Measurements from ENCODE around the gene CDYL2. TPM values are rescaled to one million over a fixed set of nuclear protein-coding genes. Genes with fewer than 3 reads are reported as not detected.

CDYL2 gene
- total RNA-seq, 2 donors from 2014 or later = 9.9 to 12.8 TPM

DNA sequence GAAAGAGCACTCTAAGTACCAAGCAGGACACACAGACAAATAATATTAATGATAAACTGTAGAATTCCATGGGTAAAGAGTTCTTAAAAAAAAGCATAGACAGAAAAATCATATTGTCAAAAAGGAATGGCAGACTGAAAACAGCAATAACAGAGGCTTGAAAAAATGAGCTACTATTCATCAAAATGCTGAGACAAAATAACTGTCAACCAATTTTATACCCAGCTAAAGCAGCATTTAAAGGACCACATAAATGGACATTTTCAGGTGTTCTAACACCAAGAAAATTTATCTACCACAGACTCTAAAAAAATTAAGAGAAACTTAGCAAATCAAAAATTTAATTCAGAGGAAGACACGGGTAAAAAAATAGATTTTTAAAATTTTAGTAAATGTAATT is 144.5 kb downstream of the CDYL2 start:
- no peaks in the 10 kb centered on the region for H3K27me3 ChIP-seq (ENCODE audit: control insufficient read depth, insufficient read depth, low read length, poor library complexity, severe bottlenecking)
- H3K27ac ChIP-seq (ENCODE audit: low read depth, low read length) = no peak overlapping the region
- peaks cover 3% of the 10 kb centered on the region for H3K4me1 ChIP-seq (ENCODE audit: control insufficient read depth, insufficient read depth, low read length)
- Mint-ChIP-seq H3K9me3 (peaks cover 16% of the 10 kb centered on the region), H3K27ac (no peak overlapping the region), H3K36me3 (ENCODE audit: low read depth) (no peaks in the 10 kb centered on the region), H3K4me3 (no peak overlapping the region), H3K4me1 (peaks cover 40% of the 10 kb centered on the region), H3K27me3 (ENCODE audit: insufficient read depth) (peaks cover 4% of the 10 kb centered on the region)
- no peak for DNase-seq
- H3K9me3 ChIP-seq (ENCODE audit: control insufficient read depth, low read length) = peaks cover 15% of the 10 kb centered on the region
- TF ChIP-seq, protein P1, sequence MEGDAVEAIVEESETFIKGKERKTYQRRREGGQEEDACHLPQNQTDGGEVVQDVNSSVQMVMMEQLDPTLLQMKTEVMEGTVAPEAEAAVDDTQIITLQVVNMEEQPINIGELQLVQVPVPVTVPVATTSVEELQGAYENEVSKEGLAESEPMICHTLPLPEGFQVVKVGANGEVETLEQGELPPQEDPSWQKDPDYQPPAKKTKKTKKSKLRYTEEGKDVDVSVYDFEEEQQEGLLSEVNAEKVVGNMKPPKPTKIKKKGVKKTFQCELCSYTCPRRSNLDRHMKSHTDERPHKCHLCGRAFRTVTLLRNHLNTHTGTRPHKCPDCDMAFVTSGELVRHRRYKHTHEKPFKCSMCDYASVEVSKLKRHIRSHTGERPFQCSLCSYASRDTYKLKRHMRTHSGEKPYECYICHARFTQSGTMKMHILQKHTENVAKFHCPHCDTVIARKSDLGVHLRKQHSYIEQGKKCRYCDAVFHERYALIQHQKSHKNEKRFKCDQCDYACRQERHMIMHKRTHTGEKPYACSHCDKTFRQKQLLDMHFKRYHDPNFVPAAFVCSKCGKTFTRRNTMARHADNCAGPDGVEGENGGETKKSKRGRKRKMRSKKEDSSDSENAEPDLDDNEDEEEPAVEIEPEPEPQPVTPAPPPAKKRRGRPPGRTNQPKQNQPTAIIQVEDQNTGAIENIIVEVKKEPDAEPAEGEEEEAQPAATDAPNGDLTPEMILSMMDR (conservative IDR thresholded peaks at IDR 0.05) = no peak
- WGBS, 2 experiments (ENCODE audit: insufficient coverage in 1 of 2, insufficient read length in 1 of 2) = 89 to 100% methylated on average over 1 of the region's 1 CpG
- no peak overlapping the region for H3K9ac ChIP-seq (ENCODE audit: extremely low read depth, low read length, poor library complexity, severe bottlenecking)
- no peaks in the 10 kb centered on the region for H3K36me3 ChIP-seq (ENCODE audit: control insufficient read depth, insufficient read depth, low read length)
- H3K4me3 ChIP-seq (ENCODE audit: low read length) = no peak overlapping the region

DNA sequence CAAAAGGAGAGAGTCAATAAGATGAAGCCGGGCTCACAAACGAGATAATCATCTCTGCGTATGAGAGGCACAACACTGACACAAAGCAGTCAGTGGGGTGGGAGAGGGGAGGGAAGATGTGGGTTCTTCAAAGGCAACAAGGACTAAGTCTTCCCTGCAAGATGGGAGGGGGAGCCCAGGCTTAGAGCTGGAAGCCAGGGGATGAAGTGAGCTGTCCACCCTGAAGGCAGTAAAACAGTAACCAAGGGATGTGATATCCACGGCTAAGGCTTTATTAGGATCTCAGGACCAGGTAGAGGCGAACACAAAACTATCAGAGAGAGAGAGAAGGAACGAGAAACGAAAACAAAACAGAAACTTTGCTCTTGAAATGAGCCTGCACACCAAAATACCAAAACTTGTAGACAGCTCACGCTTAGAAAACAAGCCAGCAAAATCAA is 147.7 kb downstream of the CDYL2 start:
- TF ChIP-seq, protein P1 (conservative IDR thresholded peaks at IDR 0.05) = no peak
- Mint-ChIP-seq H3K36me3 (ENCODE audit: low read depth) (no peaks in the 10 kb centered on the region), H3K4me1 (peaks cover 27% of the 10 kb centered on the region), H3K27ac (no peak overlapping the region), H3K9me3 (peaks cover 16% of the 10 kb centered on the region), H3K4me3 (no peak overlapping the region), H3K27me3 (ENCODE audit: insufficient read depth) (peaks cover 4% of the 10 kb centered on the region)
- Histone ChIP-seq H3K9ac (ENCODE audit: extremely low read depth, low read length, poor library complexity, severe bottlenecking) (no peak overlapping the region), H3K27me3 (ENCODE audit: control insufficient read depth, insufficient read depth, low read length, poor library complexity, severe bottlenecking) (no peaks in the 10 kb centered on the region), H3K4me3 (ENCODE audit: low read length) (no peak overlapping the region), H3K9me3 (ENCODE audit: control insufficient read depth, low read length) (peaks cover 15% of the 10 kb centered on the region), H3K4me1 (ENCODE audit: control insufficient read depth, insufficient read depth, low read length) (no peaks in the 10 kb centered on the region), H3K27ac (ENCODE audit: low read depth, low read length) (no peak overlapping the region), H3K36me3 (ENCODE audit: control insufficient read depth, insufficient read depth, low read length) (no peaks in the 10 kb centered on the region)
- 82 to 87% methylated on average over 6 to 8 of the region's 8 CpGs for WGBS, 2 experiments (ENCODE audit: insufficient coverage in 1 of 2, insufficient read length in 1 of 2)
- DNase-seq = no peak

GRCh38 chr16:80656161-80656560 is 148.2 kb downstream of the CDYL2 start:
- peaks cover 27% of the 10 kb centered on the region for H3K4me1 Mint-ChIP-seq
- peak; percentile 62 for DNase-seq

More at GRCh38 chr16:80656161-80656560, 148.2 kb downstream of the CDYL2 start:
- Histone ChIP-seq H3K9me3 (ENCODE audit: control insufficient read depth, low read length) (peaks cover 15% of the 10 kb centered on the region), H3K27ac (ENCODE audit: low read depth, low read length) (no peak overlapping the region), H3K9ac (ENCODE audit: extremely low read depth, low read length, poor library complexity, severe bottlenecking) (no peak overlapping the region), H3K4me1 (ENCODE audit: control insufficient read depth, insufficient read depth, low read length) (no peaks in the 10 kb centered on the region), H3K4me3 (ENCODE audit: low read length) (no peak overlapping the region), H3K36me3 (ENCODE audit: control insufficient read depth, insufficient read depth, low read length) (no peaks in the 10 kb centered on the region), H3K27me3 (ENCODE audit: control insufficient read depth, insufficient read depth, low read length, poor library complexity, severe bottlenecking) (no peaks in the 10 kb centered on the region)
- no peaks in the 10 kb centered on the region for H3K36me3 Mint-ChIP-seq (ENCODE audit: low read depth)
- peaks cover 16% of the 10 kb centered on the region for H3K9me3 Mint-ChIP-seq
- TF ChIP-seq, protein P1 (conservative IDR thresholded peaks at IDR 0.05) = no peak
- H3K4me3 Mint-ChIP-seq = no peak overlapping the region
- peaks cover 4% of the 10 kb centered on the region for H3K27me3 Mint-ChIP-seq (ENCODE audit: insufficient read depth)
- 80 to 86% methylated on average over 1 to 4 of the region's 4 CpGs for WGBS, 2 experiments (ENCODE audit: insufficient coverage in 1 of 2, insufficient read length in 1 of 2)
- H3K27ac Mint-ChIP-seq = no peak overlapping the region

Data from endodermal cell (in vitro differentiated cells).